ENCODE results near the gene CSNK2A1.

- no peak for TF ChIP-seq TAF1 (IDR thresholded peaks at IDR 0.05; ENCODE audit: low read depth)
- no peak for TF ChIP-seq ZBTB7A (IDR thresholded peaks at IDR 0.05; ENCODE audit: low read depth)
- TF ChIP-seq REST (IDR thresholded peaks at IDR 0.05; ENCODE audit: low read depth) = no peak
- peak; percentile 58 for TF ChIP-seq RAD21 (IDR thresholded peaks at IDR 0.05; ENCODE audit: low read depth)
- TF ChIP-seq YY1 (IDR thresholded peaks at IDR 0.05; ENCODE audit: low read depth) = no peak
- no peak for TF ChIP-seq USF1 (IDR thresholded peaks at IDR 0.05)
- no peak for TF ChIP-seq EGR1 (IDR thresholded peaks at IDR 0.05)
- TF ChIP-seq CEBPB (IDR thresholded peaks at IDR 0.05) = no peak
- no peak for TF ChIP-seq EP300 (IDR thresholded peaks at IDR 0.05; ENCODE audit: borderline replicate concordance)
- no peak for TF ChIP-seq CREB1 (IDR thresholded peaks at IDR 0.05; ENCODE audit: low read depth)
- TF ChIP-seq MAX (IDR thresholded peaks at IDR 0.05) = no peak
- no peak for TF ChIP-seq TEAD4 (IDR thresholded peaks at IDR 0.05)
- TF ChIP-seq TCF12 (IDR thresholded peaks at IDR 0.05; ENCODE audit: low read depth) = no peak
- no peak for TF ChIP-seq FOXM1 (IDR thresholded peaks at IDR 0.05; ENCODE audit: borderline replicate concordance, low read depth)
These were observed 64.6 kb downstream of the CSNK2A1 start for GRCh38 chr20:478949-479429.

Data from Ishikawa (cell line).